ENCODE data around the gene XPR1. TPM values are rescaled to one million over a fixed set of nuclear protein-coding genes. Genes with fewer than 3 reads are reported as not detected.
A peak's percentile ranks its signal among the peaks of the same experiment; 100 is the strongest.

Gene XPR1
- total RNA-seq, 2 donors from 2014 or later: 39.3 to 50.9 TPM

DNA sequence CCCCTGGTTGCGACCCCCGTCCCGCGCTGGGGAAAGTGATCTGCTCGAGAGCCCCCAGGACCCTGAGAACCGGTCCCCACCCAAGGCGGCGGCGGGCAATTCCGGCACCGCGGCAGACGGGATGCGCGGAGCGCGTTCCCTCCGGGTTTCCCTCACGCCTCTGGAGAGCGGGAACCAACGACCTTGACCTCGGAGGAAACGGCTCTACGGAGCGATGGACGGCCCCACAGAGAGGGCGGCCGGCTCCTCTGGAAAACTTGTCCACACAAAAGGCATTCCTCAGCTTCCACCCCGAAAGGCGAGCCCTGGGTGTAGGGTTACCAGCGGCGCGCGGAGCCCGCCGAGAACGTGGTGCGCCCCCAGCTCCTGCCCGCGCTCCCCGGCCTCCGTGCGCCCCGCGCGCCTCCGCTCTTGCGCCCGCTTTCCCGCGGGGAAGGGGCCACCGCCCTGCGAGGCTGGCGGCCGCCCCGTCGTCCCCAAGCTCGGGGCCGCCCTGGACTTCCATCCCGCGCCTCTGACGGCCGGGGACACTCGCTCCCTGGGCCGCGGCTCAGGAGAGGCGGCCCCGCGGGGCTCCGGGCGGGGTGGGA is 280.5 kb downstream of the XPR1 start:
- no peaks in the 10 kb centered on the region for H3K9me3 ChIP-seq (ENCODE audit: control insufficient read depth, low read length)
- H3K4me3 Mint-ChIP-seq: peak overlapping the region; percentile 66
- peaks cover 30% of the 10 kb centered on the region for H3K27me3 ChIP-seq (ENCODE audit: control insufficient read depth, insufficient read depth, low read length, poor library complexity, severe bottlenecking)
- no peaks in the 10 kb centered on the region for H3K4me1 ChIP-seq (ENCODE audit: control insufficient read depth, insufficient read depth, low read length)
- H3K27ac Mint-ChIP-seq: peak overlapping the region; percentile 82
- H3K4me3 ChIP-seq (ENCODE audit: low read length): peak overlapping the region; percentile 67
- peaks cover 12% of the 10 kb centered on the region for H3K27me3 Mint-ChIP-seq (ENCODE audit: insufficient read depth)
- no peak overlapping the region for H3K27ac ChIP-seq (ENCODE audit: low read depth, low read length)
- H3K9me3 Mint-ChIP-seq: no peaks in the 10 kb centered on the region
- DNase-seq: peak; percentile 85
- H3K36me3 Mint-ChIP-seq (ENCODE audit: low read depth): no peaks in the 10 kb centered on the region
- H3K9ac ChIP-seq (ENCODE audit: extremely low read depth, low read length, poor library complexity, severe bottlenecking): peak overlapping the region; percentile 5
- no peaks in the 10 kb centered on the region for H3K36me3 ChIP-seq (ENCODE audit: control insufficient read depth, insufficient read depth, low read length)
- WGBS, 2 experiments (ENCODE audit: insufficient coverage in 1 of 2, insufficient read length in 1 of 2): 2 to 6% methylated on average over 34 to 71 of the region's 71 CpGs
- TF ChIP-seq, protein P1, sequence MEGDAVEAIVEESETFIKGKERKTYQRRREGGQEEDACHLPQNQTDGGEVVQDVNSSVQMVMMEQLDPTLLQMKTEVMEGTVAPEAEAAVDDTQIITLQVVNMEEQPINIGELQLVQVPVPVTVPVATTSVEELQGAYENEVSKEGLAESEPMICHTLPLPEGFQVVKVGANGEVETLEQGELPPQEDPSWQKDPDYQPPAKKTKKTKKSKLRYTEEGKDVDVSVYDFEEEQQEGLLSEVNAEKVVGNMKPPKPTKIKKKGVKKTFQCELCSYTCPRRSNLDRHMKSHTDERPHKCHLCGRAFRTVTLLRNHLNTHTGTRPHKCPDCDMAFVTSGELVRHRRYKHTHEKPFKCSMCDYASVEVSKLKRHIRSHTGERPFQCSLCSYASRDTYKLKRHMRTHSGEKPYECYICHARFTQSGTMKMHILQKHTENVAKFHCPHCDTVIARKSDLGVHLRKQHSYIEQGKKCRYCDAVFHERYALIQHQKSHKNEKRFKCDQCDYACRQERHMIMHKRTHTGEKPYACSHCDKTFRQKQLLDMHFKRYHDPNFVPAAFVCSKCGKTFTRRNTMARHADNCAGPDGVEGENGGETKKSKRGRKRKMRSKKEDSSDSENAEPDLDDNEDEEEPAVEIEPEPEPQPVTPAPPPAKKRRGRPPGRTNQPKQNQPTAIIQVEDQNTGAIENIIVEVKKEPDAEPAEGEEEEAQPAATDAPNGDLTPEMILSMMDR (conservative IDR thresholded peaks at IDR 0.05): no peak
- peaks cover 19% of the 10 kb centered on the region for H3K4me1 Mint-ChIP-seq

DNA sequence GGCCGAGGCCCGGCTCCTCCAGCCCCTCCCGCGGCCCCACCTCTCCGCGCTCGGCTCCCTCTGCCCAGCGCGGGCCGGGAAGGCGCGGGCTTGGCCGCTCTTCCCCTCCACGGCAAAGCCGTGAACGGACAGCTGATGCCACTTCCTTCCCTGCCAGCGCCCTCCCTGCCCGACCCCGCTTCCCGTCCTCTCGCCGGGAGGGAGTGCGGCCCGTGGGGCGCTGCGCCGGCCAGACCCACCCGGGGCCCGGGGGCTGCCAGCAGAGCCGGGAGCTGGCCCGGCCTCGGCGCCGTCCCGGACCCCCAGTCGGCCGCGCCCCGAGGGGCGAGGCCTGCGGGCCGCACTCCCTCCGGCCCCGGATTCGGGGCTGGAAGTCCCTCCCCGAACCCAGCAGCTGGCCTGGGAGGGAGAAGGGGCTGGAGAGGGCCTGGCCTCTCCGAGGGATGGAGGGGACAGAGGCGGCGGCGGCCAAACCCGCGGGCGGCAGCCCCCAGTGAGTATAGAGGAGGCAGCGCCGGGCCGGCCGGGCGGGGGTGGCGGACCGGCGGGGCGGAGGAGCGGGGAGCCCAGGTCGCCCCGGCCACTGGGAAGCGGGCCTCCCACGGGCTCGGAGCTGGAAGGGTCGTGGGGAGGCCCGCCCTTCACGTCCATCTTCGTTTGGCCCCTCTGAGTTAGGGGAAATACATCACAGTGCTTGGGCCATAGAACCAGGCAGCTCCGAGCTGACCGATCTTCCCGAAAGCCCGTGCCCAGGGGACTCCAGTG is 281.2 kb downstream of the XPR1 start, which contains the start of gene KIAA1614:
KIAA1614 (plus strand) TSS at position 97 of the 765 bp plus-strand sequence; CDS start at position 444, 347 bp downstream.
- no peaks in the 10 kb centered on the region for H3K4me1 ChIP-seq (ENCODE audit: control insufficient read depth, insufficient read depth, low read length)
- H3K9me3 ChIP-seq (ENCODE audit: control insufficient read depth, low read length): no peaks in the 10 kb centered on the region
- Mint-ChIP-seq H3K9me3 (no peaks in the 10 kb centered on the region), H3K27me3 (ENCODE audit: insufficient read depth) (peaks cover 12% of the 10 kb centered on the region), H3K27ac (peak within 1 kb of the TSS; percentile 82), H3K36me3 (ENCODE audit: low read depth) (no peaks in the 10 kb centered on the region), H3K4me1 (peaks cover 21% of the 10 kb centered on the region), H3K4me3 (peak within 1 kb of the TSS; percentile 66)
- no peaks in the 10 kb centered on the region for H3K36me3 ChIP-seq (ENCODE audit: control insufficient read depth, insufficient read depth, low read length)
- H3K4me3 ChIP-seq (ENCODE audit: low read length): peak within 1 kb of the TSS; percentile 67
- H3K27me3 ChIP-seq (ENCODE audit: control insufficient read depth, insufficient read depth, low read length, poor library complexity, severe bottlenecking): peaks cover 30% of the 10 kb centered on the region
- peak; percentile 83 for DNase-seq
- H3K27ac ChIP-seq (ENCODE audit: low read depth, low read length): no peak within 1 kb of the TSS
- peak within 1 kb of the TSS; percentile 5 for H3K9ac ChIP-seq (ENCODE audit: extremely low read depth, low read length, poor library complexity, severe bottlenecking)
- 6 to 11% methylated on average over 30 to 76 of the region's 76 CpGs for WGBS, 2 experiments (ENCODE audit: insufficient coverage in 1 of 2, insufficient read length in 1 of 2)
- TF ChIP-seq, protein P1 (conservative IDR thresholded peaks at IDR 0.05): no peak

DNA sequence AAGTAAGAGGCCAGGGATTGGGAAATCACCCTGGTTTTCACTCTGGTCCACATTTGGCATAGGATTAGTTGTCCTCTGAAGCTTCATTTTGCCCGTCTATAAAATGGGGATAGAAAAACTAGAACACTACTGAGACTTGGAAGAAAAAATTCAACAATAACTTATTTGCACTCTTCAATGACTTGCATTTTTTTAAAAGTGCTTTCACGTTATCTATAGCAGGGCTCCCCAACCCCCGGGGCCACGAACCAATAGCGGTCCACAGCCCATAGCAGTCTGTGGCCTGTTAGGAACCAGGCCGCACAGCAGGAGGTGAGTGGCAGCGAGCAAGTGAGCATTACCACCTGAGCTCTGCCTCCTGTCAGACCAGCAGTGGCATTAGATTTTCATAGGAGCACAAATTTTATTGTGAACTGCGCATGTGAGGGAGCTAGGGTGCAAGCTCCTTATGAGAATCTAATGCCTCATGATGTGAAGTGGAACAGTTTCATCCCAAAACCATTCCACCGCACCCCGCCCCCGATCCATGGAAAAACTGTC is 283.7 kb downstream of the XPR1 start:
- Histone ChIP-seq H3K27me3 (ENCODE audit: control insufficient read depth, insufficient read depth, low read length, poor library complexity, severe bottlenecking) (peaks cover 30% of the 10 kb centered on the region), H3K9ac (ENCODE audit: extremely low read depth, low read length, poor library complexity, severe bottlenecking) (no peak overlapping the region), H3K4me3 (ENCODE audit: low read length) (no peak overlapping the region), H3K36me3 (ENCODE audit: control insufficient read depth, insufficient read depth, low read length) (no peaks in the 10 kb centered on the region), H3K9me3 (ENCODE audit: control insufficient read depth, low read length) (no peaks in the 10 kb centered on the region), H3K4me1 (ENCODE audit: control insufficient read depth, insufficient read depth, low read length) (no peaks in the 10 kb centered on the region), H3K27ac (ENCODE audit: low read depth, low read length) (no peak overlapping the region)
- TF ChIP-seq, protein P1 (conservative IDR thresholded peaks at IDR 0.05): no peak
- H3K4me1 Mint-ChIP-seq: peaks cover 11% of the 10 kb centered on the region
- 91 to 92% methylated on average over 11 of the region's 11 CpGs for WGBS, 2 experiments (ENCODE audit: insufficient coverage in 1 of 2, insufficient read length in 1 of 2)
- H3K4me3 Mint-ChIP-seq: no peak overlapping the region
- no peaks in the 10 kb centered on the region for H3K9me3 Mint-ChIP-seq
- H3K27ac Mint-ChIP-seq: no peak overlapping the region
- DNase-seq: no peak
- H3K27me3 Mint-ChIP-seq (ENCODE audit: insufficient read depth): peaks cover 11% of the 10 kb centered on the region
- H3K36me3 Mint-ChIP-seq (ENCODE audit: low read depth): no peaks in the 10 kb centered on the region
